GM12892 (cell line): Measurements from ENCODE around the gene MVB12B.

Experiments
- POLR2A ChIP-seq: IDR thresholded peaks from 2 replicates; pipeline ENCODE4 v1.6.1; 2011; ENCODE audit warnings: low read depth, low read length, control low read depth
- POLR2AphosphoS5 ChIP-seq: IDR thresholded peaks from 2 replicates; pipeline ENCODE4 v1.6.1; 2011; ENCODE audit warnings: low read depth, low read length, control low read depth
- TAF1 ChIP-seq: IDR thresholded peaks from 2 replicates; pipeline ENCODE4 v1.6.1; 2011; ENCODE audit warnings: low read depth, mild to moderate bottlenecking, control low read depth, low read length, borderline replicate concordance

DNA sequence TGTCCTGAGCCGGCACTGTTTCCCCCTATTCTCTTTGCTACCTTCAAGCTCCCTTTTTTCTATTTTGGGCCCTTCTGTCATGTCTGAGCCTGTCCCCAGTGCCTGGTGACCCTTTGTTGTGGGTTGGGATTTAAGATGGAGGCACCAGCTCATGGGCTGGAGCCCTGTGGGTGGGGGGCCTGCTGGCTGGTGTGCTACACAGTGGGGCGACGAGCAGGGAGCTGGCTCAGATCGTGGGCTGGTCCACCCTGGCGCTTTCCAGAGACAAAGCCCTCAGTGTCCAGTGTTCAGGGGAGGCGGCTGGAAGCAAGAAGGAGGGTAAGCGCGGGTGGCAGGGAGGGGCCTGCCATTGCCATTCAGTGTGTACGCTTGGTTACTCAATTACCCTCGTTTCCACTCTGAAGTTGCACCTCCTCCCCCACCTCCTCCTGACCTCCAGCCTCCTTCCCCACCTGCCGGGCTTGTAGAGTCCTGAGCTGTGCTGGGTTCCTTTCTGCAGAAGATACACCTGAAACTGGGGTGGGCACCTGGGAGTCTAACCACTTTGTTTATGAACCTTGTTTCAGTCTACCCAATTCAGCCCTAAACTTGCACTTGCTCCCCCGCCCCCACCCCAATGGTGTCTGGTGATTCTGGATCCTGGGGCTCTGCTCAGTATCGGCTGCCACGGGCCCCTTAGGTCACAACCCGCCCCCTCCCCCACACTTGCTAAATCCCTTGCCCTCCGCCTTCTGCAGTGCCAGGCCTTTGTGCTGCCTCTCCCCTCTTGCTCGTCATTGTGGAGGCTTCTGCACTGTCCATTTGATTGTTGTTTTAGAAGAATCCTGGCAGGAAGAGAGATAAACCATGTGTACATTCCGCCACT lies 49.9 kb downstream of the MVB12B start:
- TF ChIP-seq POLR2AphosphoS5 (no peak), POLR2A (no peak), TAF1 (no peak)
